Fibroblast of villous mesenchyme (primary cell): ENCODE measurements around the gene PADI6. TPM values are rescaled to one million over a fixed set of nuclear protein-coding genes. Genes with fewer than 3 reads are reported as not detected.

Experiments used
- DNase-seq: peaks from one replicate; pipeline ENCODE4 v3.0.0-alpha.2; 2010; ENCODE audit warnings: low read depth
- H3K4me3 ChIP-seq: 2 replicates; pipeline ENCODE4 v1.5.1; 2011; ENCODE audit warnings: low read depth, mild to moderate bottlenecking, low read length
- CTCF ChIP-seq: IDR thresholded peaks from 2 replicates; pipeline ENCODE4 v1.5.1; 2012; ENCODE audit warnings: low read depth, mild to moderate bottlenecking, low read length; ENCODE audit not compliant: insufficient read depth
- total RNA-seq: library from RNA; depleted of rRNA; stranded (reverse); fragments of >200 nt; gene quantifications from 2 replicates; pipeline ENCODE4 v1.2.3, GENCODE V29; 2012

PADI6 gene
- total RNA-seq, 1 donor: not detected

- no peak overlapping the region for H3K4me3 ChIP-seq
- TF ChIP-seq CTCF: no peak
- DNase-seq: no peak
These were observed 50.5 kb downstream of the PADI6 start for GRCh38 chr1:17422461-17422860.

- H3K4me3 ChIP-seq: no peak overlapping the region
- DNase-seq: peak; percentile 99
- peak; percentile 13 for TF ChIP-seq CTCF
These were observed 51.8 kb downstream of the PADI6 start for GRCh38 chr1:17423781-17424245.

GRCh38 chr1:17425806-17426600, 54.0 kb downstream of the PADI6 start:
- TF ChIP-seq CTCF: no peak
- no peak overlapping the region for H3K4me3 ChIP-seq
- no peak for DNase-seq

- H3K4me3 ChIP-seq: no peak overlapping the region
- TF ChIP-seq CTCF: no peak
- no peak for DNase-seq
These were observed 56.0 kb downstream of the PADI6 start for GRCh38 chr1:17427696-17428660.

- H3K4me3 ChIP-seq: no peak overlapping the region
- DNase-seq: no peak
- no peak for TF ChIP-seq CTCF
These were observed 57.2 kb downstream of the PADI6 start for GRCh38 chr1:17429183-17429582.

- TF ChIP-seq CTCF: no peak
- H3K4me3 ChIP-seq: no peak overlapping the region
- no peak for DNase-seq
These were observed 60.4 kb downstream of the PADI6 start for GRCh38 chr1:17432412-17432811.
